GM18502 (cell line): Measurements from ENCODE around the gene CAMKMT.
"Not testable (repeated sequence)": the region's sequence is repeated elsewhere in the genome, so short reads cannot be mapped to it uniquely, and the experiment has no call there.

ENCODE experiments used
- ATAC-seq: cut with Tn5 transposase; IDR thresholded peaks from one replicate; pipeline ENCODE4 v1.9.1; 2021; ENCODE audit warnings: mild to moderate bottlenecking; ENCODE audit not compliant: unreplicated experiment, poor library complexity

CAMKMT gene

GRCh38 chr2:44495035-44495434, 133.3 kb downstream of the CAMKMT start:
- ATAC-seq, result no peak

DNA sequence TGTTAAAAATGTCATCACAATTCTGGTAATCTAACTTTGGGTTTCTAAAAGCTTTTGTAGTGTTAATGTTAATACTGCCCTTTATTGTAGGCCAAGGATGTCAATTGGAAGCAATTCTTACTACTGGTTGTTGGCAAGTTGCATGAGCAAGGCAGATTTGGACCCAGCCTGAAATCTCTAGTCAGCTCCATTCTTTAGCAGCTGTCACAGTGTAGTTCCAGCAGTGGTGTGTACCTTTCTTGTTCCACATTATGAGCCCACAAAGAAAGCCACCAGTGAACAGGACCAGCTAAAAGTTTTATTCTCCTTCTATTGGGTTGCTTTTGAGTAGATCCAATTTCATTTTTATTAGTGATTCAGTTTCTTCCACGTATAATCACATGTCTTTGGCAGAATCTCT, 133.8 kb downstream of the CAMKMT start:
- ATAC-seq, result no peak

GRCh38 chr2:44496130-44496529, 134.4 kb downstream of the CAMKMT start:
- no peak for ATAC-seq

- no peak for ATAC-seq
Observed at GRCh38 chr2:44498551-44498950, 136.8 kb downstream of the CAMKMT start.

DNA sequence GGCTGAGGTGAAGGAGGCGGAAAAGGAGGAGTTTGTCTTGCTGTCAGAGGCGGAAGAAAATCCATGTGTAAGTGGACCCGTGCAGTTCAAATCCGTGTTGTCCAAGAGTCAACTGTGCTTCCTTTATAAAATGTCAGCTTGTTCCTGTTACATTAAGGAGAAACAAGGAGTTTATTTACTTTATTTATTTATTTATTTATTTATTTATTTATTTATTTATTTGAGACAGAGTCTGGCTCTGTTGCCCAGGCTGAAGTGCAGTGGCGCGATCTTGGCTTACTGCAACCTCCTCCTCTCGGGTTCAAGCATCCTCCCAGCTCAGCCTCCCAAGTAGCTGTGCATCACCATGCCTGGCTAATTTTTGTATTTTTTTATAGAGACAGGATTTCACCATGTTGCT, 143.9 kb downstream of the CAMKMT start:
- ATAC-seq, result not testable (repeated sequence)

GRCh38 chr2:44510246-44510645, 148.5 kb downstream of the CAMKMT start:
- no peak for ATAC-seq

DNA sequence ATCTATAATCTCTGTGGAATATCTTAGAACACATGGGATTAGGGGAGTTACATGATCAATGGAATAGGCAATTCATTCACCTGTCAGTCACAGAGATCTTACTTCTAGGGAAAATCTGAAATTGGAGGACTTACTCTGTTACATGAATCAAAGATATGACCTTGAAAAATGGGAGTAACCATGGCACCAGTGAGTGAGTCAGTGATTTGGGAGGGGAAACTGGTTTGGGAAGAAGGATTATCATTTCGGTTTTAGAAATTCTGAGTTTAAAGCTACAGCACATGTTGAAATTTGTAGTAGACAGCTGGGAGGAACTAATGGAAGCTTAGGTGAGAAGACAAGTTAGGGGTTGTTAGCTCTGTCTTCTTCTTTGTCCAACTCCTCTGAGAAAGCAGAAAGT, 153.7 kb downstream of the CAMKMT start:
- no peak for ATAC-seq

DNA sequence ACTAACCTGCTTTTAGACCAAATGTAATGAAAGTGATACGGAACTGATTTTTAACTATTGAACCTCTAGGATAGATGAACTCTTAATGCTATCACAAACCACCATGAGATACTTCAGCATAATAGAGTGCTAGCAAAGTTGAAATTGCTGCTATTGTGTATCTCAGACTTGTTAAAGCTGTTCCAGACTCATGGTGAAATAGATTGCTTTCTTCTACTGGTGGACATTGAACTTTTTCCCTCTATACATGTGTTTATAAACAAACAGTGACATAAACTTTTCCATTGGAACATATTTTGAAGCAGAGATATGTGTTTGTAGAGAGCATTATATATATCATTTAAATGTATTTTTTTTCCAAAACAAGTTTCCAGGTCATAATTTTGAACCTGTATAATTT, 157.3 kb downstream of the CAMKMT start:
- no peak for ATAC-seq

DNA sequence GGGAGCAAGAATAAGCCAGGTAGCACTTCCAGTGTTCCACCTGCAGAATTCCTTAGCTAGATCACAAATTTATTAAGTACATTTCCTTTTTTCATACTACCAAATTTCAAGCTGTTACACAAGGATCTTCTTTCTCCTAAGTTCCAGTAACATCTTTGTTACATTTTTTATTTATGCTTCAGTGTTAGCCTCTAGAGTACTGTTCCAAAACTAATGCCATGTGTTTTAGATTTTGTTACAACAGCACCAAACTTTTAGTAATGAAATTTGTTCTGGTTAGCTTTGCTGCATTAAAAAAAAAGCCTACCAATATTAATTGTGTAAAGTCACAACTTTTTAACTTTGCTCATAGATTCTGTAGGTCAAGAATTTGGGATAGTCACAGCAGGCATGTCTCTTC, 161.1 kb downstream of the CAMKMT start:
- no peak for ATAC-seq

DNA sequence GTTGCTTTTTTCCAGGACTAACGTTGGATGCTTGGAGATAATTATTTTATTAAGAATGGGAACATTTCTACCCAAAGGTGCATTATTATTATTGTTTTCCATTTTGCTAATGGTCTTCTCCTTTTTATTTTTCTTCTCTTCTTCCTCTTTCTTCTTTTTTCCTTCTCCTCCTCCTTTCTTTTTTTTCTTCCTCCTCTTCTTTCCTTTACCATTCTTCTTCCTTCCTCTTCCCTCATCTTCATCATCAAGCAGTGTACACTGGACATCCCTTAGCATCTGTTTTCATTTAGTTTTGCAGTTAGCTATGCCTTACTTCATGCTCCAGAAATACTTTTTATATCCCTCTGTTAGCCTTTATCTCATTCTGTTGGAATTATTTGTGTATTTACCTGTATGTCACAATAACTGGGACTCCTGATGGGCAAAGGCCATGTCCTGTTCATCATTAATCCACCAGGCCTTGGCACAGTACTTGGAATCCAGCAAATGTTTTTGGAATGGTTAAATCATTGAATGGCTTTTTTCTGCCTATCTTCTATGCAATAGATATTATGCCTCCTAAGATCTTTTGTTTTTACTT, 162.7 kb downstream of the CAMKMT start:
- ATAC-seq, result no peak

GRCh38 chr2:44526352-44526751, 164.6 kb downstream of the CAMKMT start:
- no peak for ATAC-seq

DNA sequence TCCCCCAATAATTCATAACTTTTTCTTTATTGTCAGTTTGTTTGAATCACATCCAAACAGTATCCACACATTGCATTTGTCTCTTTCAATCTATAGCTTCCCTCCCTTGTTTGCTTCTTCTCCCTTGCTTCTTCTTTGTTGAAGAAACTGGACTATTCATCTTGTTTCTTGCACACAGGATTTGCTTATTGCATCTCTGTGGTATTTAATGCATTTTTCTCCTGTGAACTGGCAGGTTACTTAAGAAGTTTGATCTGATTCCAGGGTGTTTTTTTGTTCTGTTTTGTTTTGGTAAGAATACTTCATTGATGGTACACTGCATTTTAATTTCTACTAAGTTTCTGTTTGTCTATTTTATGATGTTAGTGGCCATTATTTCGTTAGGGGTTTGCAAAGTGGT, 166.8 kb downstream of the CAMKMT start:
- no peak for ATAC-seq

DNA sequence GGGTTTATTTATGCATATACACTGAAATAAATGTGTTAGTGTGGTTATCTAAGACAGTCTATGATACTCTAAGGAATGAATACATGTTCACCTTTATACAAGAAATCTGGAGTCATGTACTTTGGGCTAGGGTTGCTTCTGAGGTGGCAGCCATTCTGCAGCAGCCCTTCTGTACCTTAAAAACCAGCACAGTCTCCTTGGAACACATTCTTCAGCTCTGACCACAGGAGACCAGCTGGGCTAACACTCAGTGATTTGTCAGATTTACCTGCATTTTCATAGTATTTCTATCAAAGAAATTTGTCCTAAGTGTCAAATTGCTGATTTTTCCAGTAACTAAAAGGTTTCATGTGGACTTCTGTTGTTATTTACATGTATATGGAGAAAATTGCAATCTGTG, 167.7 kb downstream of the CAMKMT start:
- no peak for ATAC-seq

DNA sequence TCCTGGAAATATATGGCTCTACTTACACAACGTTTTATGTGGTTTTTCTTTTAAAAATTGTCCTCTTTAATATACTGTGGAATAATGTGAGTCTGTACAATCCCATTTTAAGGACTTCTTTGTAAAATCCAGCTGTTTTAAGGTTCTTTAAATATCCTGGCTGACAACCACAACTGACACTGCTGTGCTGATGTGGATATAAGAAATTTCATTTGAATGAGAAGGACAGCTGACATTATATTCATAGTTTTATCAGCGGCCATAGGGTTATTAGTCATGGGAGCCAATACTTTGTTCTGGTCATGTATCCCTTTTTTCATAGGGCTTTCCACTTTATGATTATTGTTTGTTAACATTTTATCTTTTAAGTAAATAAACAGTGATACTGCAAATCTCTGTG, 169.5 kb downstream of the CAMKMT start:
- ATAC-seq, result no peak

DNA sequence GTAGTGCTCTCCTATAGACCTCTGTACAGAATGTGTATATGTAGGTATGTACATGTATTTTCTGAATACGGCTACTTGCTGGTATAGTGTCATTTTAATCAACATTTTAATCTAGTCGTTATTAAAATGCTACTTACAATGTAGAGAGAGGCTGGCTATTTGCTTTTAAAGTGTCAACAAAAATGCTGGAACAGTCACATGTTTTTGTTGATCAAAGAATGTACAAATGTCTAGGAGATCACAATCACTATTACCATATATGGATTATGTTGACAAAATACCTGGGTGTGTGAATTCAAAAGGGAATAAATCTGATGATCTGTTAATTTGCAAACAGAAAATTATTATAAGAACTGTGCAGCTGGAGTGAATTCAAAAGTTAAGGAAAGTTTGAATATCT, 170.3 kb downstream of the CAMKMT start:
- ATAC-seq, result no peak

DNA sequence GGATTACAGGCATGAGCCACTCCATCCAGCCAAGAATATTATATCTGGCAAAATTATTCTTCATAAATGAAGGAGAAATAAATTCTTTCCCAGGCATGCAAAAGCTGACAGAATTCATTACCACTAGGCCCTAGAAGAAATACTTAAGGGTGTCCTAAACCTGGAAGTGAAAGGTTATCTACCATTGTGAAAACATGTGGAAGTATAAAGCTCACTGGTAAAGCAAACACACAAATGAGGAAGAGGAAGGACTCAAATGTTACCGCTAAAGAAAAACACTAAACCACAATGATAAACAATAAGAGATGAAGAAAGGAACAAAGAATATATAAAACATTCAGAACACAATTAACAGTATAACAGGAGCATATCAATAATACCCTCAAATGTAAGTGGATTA, 171.8 kb downstream of the CAMKMT start:
- ATAC-seq, result no peak

DNA sequence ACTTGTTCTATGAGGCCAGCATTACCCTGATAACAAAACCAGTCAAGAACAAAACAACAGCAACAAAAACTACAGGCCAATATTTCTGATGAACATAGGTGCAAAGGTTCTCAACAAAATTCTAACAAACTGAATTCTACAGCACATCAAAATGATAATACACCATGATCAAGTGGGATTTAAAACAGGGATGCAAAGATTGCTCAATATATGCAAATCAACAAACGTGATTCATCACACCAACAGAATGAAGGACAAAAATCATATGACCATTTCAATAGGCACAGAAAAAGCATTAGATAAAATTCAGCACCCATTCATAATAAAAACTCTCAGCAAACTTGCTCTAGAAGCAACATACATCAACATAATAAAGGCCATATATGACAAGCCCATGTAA, 173.6 kb downstream of the CAMKMT start:
- ATAC-seq, result no peak

- no peak for ATAC-seq
Observed at GRCh38 chr2:44537264-44537663, 175.5 kb downstream of the CAMKMT start.

- ATAC-seq, result no peak
Observed at GRCh38 chr2:44542520-44542919, 180.8 kb downstream of the CAMKMT start.

- ATAC-seq, result no peak
Observed at GRCh38 chr2:44543773-44544725, 182.3 kb downstream of the CAMKMT start.

DNA sequence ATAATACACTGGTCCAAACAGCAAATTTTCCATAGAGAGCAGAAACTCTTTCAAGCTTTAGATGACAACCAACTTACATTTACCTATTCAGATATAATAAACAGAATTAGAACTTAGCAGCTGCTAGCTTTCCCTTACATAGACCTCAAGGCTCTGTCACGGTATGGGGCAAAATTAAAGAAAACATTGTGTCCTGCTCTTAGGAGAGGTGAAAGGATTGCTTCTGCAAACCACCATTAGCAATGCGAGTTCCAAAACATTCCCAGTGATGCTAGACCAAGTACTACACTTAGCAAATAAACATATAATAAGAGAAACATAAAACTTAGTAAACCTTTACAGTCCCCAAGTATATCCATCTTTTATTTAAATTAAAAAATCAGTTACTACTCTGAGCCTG, 183.3 kb downstream of the CAMKMT start:
- ATAC-seq, result no peak
